HCT116 (cell line): ENCODE results near the gene SRRD. TPM values are rescaled to one million over a fixed set of nuclear protein-coding genes. Genes with fewer than 3 reads are reported as not detected.

Experiments
- ATAC-seq: fragments of 200-7000 bp; cut with Tn5 transposase; 2 replicates; pipeline ENCODE4 v1.9.1; 2020; ENCODE audit warnings: mild to moderate bottlenecking, moderate library complexity
- BruUV-seq: library from RNA; stranded (reverse); fragments of 400-500 nt; replicated peaks from 2 replicates; lab custom pipeline; 2021; lab: Mats Ljungman, UMichigan
- CTCF ChIA-PET: fragments of 300-600 bp; sonication (Branson Sonifier 250); formaldehyde crosslinking; loops from one replicate; lab custom pipeline; 2021; ENCODE audit warnings: antibody characterized with exemption; lab: Charles Lee
- POLR2A ChIA-PET: fragments of 300-600, 350-600 bp; sonication (Branson Sonifier 250); formaldehyde crosslinking; loops from one replicate; lab custom pipeline; 2021; ENCODE audit warnings: antibody characterized with exemption; lab: Charles Lee
- RAD21 ChIA-PET, 2 experiments: fragments of 300-600 bp; sonication (Branson Sonifier 250); formaldehyde crosslinking; loops; one replicate each; lab custom pipeline; 2023; ENCODE audit warnings: low total read pairs in 2 of 2; ENCODE audit not compliant: uncharacterized antibody in 2 of 2, unreplicated experiment in 2 of 2, low non-redundant PET in 1 of 2; lab: Charles Lee
- DNase-seq: peaks from one replicate; pipeline ENCODE4 v3.0.0-alpha.2; 2010; ENCODE audit warnings: low read depth, low spot score
- H2AFZ ChIP-seq: fragments of 200-600 bp; shearing (Covaris generic), sonication (generic); 2 replicates; pipeline ENCODE4 v1.6.1; 2017; ENCODE audit warnings: low read depth, mixed run types, mixed read lengths, antibody characterized with exemption, low read length; ENCODE audit not compliant: poor library complexity, severe bottlenecking
- H3K27ac ChIP-seq: 2 replicates; pipeline ENCODE4 v1.5.1; 2012; ENCODE audit warnings: low read depth, low read length
- H3K27me3 ChIP-seq: fragments of 200-600 bp; sonication (generic); 2 replicates; pipeline ENCODE4 v1.6.1; 2016; ENCODE audit warnings: mixed run types, low read length, mixed read lengths; ENCODE audit not compliant: insufficient read depth
- H3K36me3 ChIP-seq, 2 experiments: fragments of 200-500 bp in 1 of 2; fragments of 200-600 bp in 1 of 2; sonication (Bioruptor generic) in 1 of 2; sonication (generic) in 1 of 2; 2 replicates each; pipeline versions ENCODE4 v1.5.1 to v1.6.1; 2014 to 2016; ENCODE audit warnings: low read length in 2 of 2, inconsistent platforms in 1 of 2, mixed read lengths in 1 of 2, mixed run types in 1 of 2; ENCODE audit not compliant: insufficient read depth in 2 of 2, control insufficient read depth in 1 of 2
- H3K4me1 ChIP-seq, 2 experiments: fragments of 200-600 bp in 1 of 2; sonication (generic) in 1 of 2; 2 replicates each; pipeline versions ENCODE4 v1.5.1 to v1.6.1; 2012 to 2017; ENCODE audit warnings: low read length in 2 of 2, inconsistent platforms in 1 of 2, mild to moderate bottlenecking in 1 of 2, mixed read lengths in 1 of 2, mixed run types in 1 of 2, moderate library complexity in 1 of 2; ENCODE audit not compliant: insufficient read depth in 2 of 2, control insufficient read depth in 1 of 2
- H3K4me2 ChIP-seq: fragments of 200-600 bp; sonication (generic); 2 replicates; pipeline ENCODE4 v1.6.1; 2017; ENCODE audit warnings: mixed run types, low read length, mixed read lengths
- H3K4me3 ChIP-seq, 2 experiments: fragments of 200-600 bp in 1 of 2; sonication (generic) in 1 of 2; replicated peaks in 1 of 2; 2 replicates each; pipeline ENCODE4 v1.5.1; 2011 to 2016; ENCODE audit warnings: low read length in 2 of 2, control low read depth in 1 of 2, low read depth in 1 of 2, mild to moderate bottlenecking in 1 of 2, mixed read lengths in 1 of 2, mixed run types in 1 of 2
- H3K79me2 ChIP-seq: fragments of 200-600 bp; sonication (generic); 2 replicates; pipeline ENCODE4 v1.6.1; 2017; ENCODE audit warnings: mild to moderate bottlenecking, mixed run types, low read length, moderate library complexity, mixed read lengths; ENCODE audit not compliant: insufficient read depth
- H3K9ac ChIP-seq: fragments of 200-600 bp; sonication (generic); 2 replicates; pipeline ENCODE4 v1.6.1; 2016; ENCODE audit warnings: low read length, mixed read lengths
- H3K9me2 ChIP-seq: fragments of 200-600 bp; sonication (generic), shearing (Covaris generic); 2 replicates; pipeline ENCODE4 v1.6.1; 2017; ENCODE audit warnings: mixed run types, mild to moderate bottlenecking, moderate library complexity; ENCODE audit not compliant: insufficient read depth
- H3K9me3 ChIP-seq, 2 experiments: fragments of 200-500 bp in 1 of 2; fragments of 200-600 bp in 1 of 2; sonication (Bioruptor generic) in 1 of 2; sonication (generic) in 1 of 2; 2 replicates each; pipeline ENCODE4 v1.6.1; 2014 to 2017; ENCODE audit warnings: low read length in 2 of 2, mixed read lengths in 2 of 2, inconsistent platforms in 1 of 2, low read depth in 1 of 2, mild to moderate bottlenecking in 1 of 2, mixed run types in 1 of 2, moderate library complexity in 1 of 2; ENCODE audit not compliant: control insufficient read depth in 1 of 2, insufficient read depth in 1 of 2
- H4K20me1 ChIP-seq: fragments of 200-600 bp; sonication (generic), shearing (Covaris generic); 2 replicates; pipeline ENCODE4 v1.6.1; 2017; ENCODE audit warnings: mixed run types, mild to moderate bottlenecking, moderate library complexity; ENCODE audit not compliant: insufficient read depth
- CBX3 ChIP-seq: IDR thresholded peaks from 2 replicates; pipeline ENCODE4 v1.6.1; 2012; ENCODE audit warnings: low read depth
- CEBPB ChIP-seq: IDR thresholded peaks from 2 replicates; pipeline ENCODE4 v1.6.1; 2012; ENCODE audit warnings: low read depth
- ELF1 ChIP-seq: IDR thresholded peaks from 2 replicates; pipeline ENCODE4 v1.6.1; 2012; ENCODE audit warnings: low read depth, borderline replicate concordance
- EZH2 ChIP-seq: fragments of 200-600 bp; sonication (generic); IDR thresholded peaks from 2 replicates; pipeline ENCODE4 v1.6.1; 2017; ENCODE audit warnings: antibody characterized with exemption, mixed run types
- EZH2phosphoT487 ChIP-seq: fragments of 200-600 bp; IDR thresholded peaks from 2 replicates; pipeline ENCODE4 v1.6.1; 2018; ENCODE audit warnings: antibody characterized with exemption, borderline replicate concordance
- JUND ChIP-seq: IDR thresholded peaks from 2 replicates; pipeline ENCODE4 v1.6.1; 2012
- RAD21 ChIP-seq: IDR thresholded peaks from 2 replicates; pipeline ENCODE4 v1.6.1; 2012; ENCODE audit warnings: low read depth, mild to moderate bottlenecking
- SIN3A ChIP-seq: IDR thresholded peaks from 2 replicates; pipeline ENCODE4 v1.6.1; 2012; ENCODE audit warnings: low read depth
- SP1 ChIP-seq: IDR thresholded peaks from 2 replicates; pipeline ENCODE4 v1.6.1; 2012; ENCODE audit warnings: low read depth
- SRF ChIP-seq: IDR thresholded peaks from 2 replicates; pipeline ENCODE4 v1.6.1; 2012; ENCODE audit warnings: low read depth
- TCF7L2 ChIP-seq: IDR thresholded peaks from 2 replicates; pipeline ENCODE4 v1.7.0; 2011; ENCODE audit warnings: borderline replicate concordance, inconsistent platforms; ENCODE audit not compliant: insufficient read depth, insufficient read length; ENCODE audit errors: extremely low read depth
- YY1 ChIP-seq: IDR thresholded peaks from 2 replicates; pipeline ENCODE4 v1.6.1; 2011; ENCODE audit warnings: low read length, low read depth, moderate library complexity, mild to moderate bottlenecking; ENCODE audit not compliant: insufficient replicate concordance; ENCODE audit errors: extremely low read depth
- ZNF274 ChIP-seq: fragments of 200-500 bp; sonication (Bioruptor generic); IDR thresholded peaks from 2 replicates; pipeline ENCODE4 v1.6.1; 2014; ENCODE audit warnings: mild to moderate bottlenecking, low read depth, low read length, inconsistent platforms
- intact Hi-C: fragments of 100-400 bp; cut with micrococcal nuclease; formaldehyde crosslinking; loops from 2 replicates; pipeline ENCODE4 v1.10.0; 2022
- total RNA-seq: library from RNA; stranded (reverse); gene quantifications from one replicate; pipeline ENCODE4 v1.2.1, GENCODE V29; 2021; ENCODE audit not compliant: unreplicated experiment
- TF ChIP-seq, protein P1 (sequence below): IDR thresholded peaks from 2 replicates; pipeline ENCODE4 v1.6.1; 2012; ENCODE audit warnings: low read depth
- TF ChIP-seq, protein P2 (sequence below): IDR thresholded peaks from 2 replicates; pipeline ENCODE4 v1.6.1; 2012
- TF ChIP-seq, protein P3 (sequence below): IDR thresholded peaks from 2 replicates; pipeline ENCODE4 v1.6.1; 2012

SRRD gene
- total RNA-seq, 1 experiment from 2014 or later = 30.4 TPM

DNA sequence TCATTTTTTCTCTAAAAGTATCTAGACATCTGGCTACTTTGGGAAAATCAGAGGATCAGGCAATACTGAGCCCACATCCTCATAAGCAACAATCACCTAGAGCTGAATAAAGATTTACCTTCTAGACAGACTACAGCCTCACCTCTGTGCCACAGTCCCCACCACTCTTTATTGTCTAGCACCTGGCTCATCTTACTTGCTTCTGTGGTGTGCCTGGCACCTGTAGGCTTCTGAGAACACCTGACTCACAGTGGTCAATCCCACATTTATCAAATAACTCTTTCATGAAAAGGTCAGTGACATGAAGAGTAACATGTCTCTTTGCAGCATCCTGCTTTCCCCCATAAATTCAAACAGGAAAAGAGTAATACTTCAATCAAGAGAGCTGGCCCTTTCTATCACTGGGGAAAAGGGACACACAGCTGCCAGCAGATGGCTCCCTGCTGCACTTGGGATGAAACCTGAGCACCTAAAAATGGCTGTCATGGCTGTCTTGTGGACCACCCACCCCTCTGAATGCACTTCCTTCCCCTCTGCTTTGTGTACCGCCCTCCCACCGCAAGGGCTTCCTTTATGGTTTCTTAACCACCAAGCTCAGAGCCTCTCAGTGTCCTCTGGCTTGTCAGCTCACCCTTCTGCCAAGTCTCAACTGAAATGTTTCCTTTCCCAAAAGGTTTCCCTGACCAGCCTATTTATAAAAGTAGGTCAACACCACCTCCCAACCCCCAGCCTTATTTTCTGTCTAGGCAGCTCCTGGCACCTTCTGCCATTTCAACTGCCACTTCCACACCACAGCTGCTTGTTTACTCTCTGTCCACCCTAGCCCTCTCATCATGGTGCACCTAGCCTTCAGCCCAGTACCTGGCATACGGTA is 19.2 kb downstream of the SRRD start (continued):
- TF ChIP-seq, protein P1, sequence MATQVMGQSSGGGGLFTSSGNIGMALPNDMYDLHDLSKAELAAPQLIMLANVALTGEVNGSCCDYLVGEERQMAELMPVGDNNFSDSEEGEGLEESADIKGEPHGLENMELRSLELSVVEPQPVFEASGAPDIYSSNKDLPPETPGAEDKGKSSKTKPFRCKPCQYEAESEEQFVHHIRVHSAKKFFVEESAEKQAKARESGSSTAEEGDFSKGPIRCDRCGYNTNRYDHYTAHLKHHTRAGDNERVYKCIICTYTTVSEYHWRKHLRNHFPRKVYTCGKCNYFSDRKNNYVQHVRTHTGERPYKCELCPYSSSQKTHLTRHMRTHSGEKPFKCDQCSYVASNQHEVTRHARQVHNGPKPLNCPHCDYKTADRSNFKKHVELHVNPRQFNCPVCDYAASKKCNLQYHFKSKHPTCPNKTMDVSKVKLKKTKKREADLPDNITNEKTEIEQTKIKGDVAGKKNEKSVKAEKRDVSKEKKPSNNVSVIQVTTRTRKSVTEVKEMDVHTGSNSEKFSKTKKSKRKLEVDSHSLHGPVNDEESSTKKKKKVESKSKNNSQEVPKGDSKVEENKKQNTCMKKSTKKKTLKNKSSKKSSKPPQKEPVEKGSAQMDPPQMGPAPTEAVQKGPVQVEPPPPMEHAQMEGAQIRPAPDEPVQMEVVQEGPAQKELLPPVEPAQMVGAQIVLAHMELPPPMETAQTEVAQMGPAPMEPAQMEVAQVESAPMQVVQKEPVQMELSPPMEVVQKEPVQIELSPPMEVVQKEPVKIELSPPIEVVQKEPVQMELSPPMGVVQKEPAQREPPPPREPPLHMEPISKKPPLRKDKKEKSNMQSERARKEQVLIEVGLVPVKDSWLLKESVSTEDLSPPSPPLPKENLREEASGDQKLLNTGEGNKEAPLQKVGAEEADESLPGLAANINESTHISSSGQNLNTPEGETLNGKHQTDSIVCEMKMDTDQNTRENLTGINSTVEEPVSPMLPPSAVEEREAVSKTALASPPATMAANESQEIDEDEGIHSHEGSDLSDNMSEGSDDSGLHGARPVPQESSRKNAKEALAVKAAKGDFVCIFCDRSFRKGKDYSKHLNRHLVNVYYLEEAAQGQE = no peak
- no peak for TF ChIP-seq SP1

DNA sequence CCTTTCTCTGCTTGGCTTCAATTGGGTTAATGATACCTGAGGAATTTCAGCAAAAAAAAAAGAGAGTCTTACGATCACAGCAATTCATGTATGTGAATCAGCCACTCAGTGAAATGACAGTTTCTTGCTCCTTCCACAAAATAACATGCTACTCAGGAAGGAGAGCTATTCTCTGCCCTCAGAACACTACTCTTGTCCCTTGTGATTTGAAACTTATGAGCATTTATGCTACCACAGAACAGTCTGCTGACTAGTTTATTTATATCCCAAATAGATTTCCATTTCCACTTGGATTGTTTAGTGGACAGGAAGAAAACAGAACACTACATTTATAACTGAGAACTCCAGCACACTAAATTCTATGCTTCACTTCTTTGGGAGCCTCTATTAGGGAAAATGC is 20.1 kb downstream of the SRRD start:
- Histone ChIP-seq H3K79me2 (no peaks in the 10 kb centered on the region; the same call in 1 of the 2 replicates), H3K27ac (no peak overlapping the region), H3K4me2 (no peak overlapping the region), H3K4me3 (no peak overlapping the region), H3K9me3 (no peaks in the 10 kb centered on the region), H4K20me1 (no peaks in the 10 kb centered on the region), H2AFZ (no peak overlapping the region), H3K9me2 (no peaks in the 10 kb centered on the region), H3K27me3 (no peaks in the 10 kb centered on the region), H3K9ac (no peak overlapping the region), H3K4me1 (no peaks in the 10 kb centered on the region), H3K36me3 (peaks cover 51 to 74% of the 10 kb centered on the region in 2 experiments)
- ChIA-PET POLR2A (no interaction called here), RAD21 (no interaction called here), CTCF (no interaction called here)
- no TSS peak for BruUV-seq
- TF ChIP-seq CEBPB (no peak), EZH2phosphoT487 (no peak), RAD21 (no peak), ELF1 (no peak), EZH2 (no peak), JUND (no peak), ZNF274 (no peak), SIN3A (no peak), CBX3 (no peak), YY1 (no peak), TCF7L2 (no peak), SRF (no peak)
- TF ChIP-seq, protein P1 = no peak
- TF ChIP-seq, protein P2, sequence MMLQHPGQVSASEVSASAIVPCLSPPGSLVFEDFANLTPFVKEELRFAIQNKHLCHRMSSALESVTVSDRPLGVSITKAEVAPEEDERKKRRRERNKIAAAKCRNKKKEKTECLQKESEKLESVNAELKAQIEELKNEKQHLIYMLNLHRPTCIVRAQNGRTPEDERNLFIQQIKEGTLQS = no peak
- TF ChIP-seq, protein P3, sequence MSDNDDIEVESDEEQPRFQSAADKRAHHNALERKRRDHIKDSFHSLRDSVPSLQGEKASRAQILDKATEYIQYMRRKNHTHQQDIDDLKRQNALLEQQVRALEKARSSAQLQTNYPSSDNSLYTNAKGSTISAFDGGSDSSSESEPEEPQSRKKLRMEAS = no peak
- ATAC-seq (no peak), DNase-seq (no peak)
- intact Hi-C loops = loop anchor here (5.0 kb wide), 1 partner anchor 164 kb away; no protein-coding TSS in a partner anchor
